HG03469 (cell line): ENCODE measurements around the gene ETV6.
"Not testable (repeated sequence)": the region's sequence is repeated elsewhere in the genome, so short reads cannot be mapped to it uniquely, and the experiment has no call there.

Source experiments
- ATAC-seq: cut with Tn5 transposase; IDR thresholded peaks from one replicate; pipeline ENCODE4 v1.9.1; 2021; ENCODE audit warnings: mild to moderate bottlenecking, moderate library complexity, moderate number of reproducible peaks; ENCODE audit not compliant: unreplicated experiment

The ETV6 gene

GRCh38 chr12:11897923-11898322 lies 248.4 kb downstream of the ETV6 start:
- no peak for ATAC-seq

- ATAC-seq, result no peak
Measured at GRCh38 chr12:11901701-11902524, 252.4 kb downstream of the ETV6 start.

GRCh38 chr12:11902525-11902875 lies 253.0 kb downstream of the ETV6 start:
- no peak for ATAC-seq

- ATAC-seq, result no peak
Measured at GRCh38 chr12:11904124-11904523, 254.7 kb downstream of the ETV6 start.

GRCh38 chr12:11905534-11905933 lies 256.1 kb downstream of the ETV6 start:
- ATAC-seq, result no peak

GRCh38 chr12:11906286-11906935 lies 256.9 kb downstream of the ETV6 start:
- ATAC-seq, result no peak

- ATAC-seq, result no peak
Measured at GRCh38 chr12:11907625-11908024, 258.2 kb downstream of the ETV6 start.

GRCh38 chr12:11909406-11909805 lies 259.9 kb downstream of the ETV6 start:
- ATAC-seq, result not testable (repeated sequence)

GRCh38 chr12:11916113-11916512 lies 266.6 kb downstream of the ETV6 start:
- ATAC-seq, result no peak

- no peak for ATAC-seq
Measured at GRCh38 chr12:11916771-11917170, 267.3 kb downstream of the ETV6 start.

GRCh38 chr12:11917501-11917900 lies 268.0 kb downstream of the ETV6 start:
- no peak for ATAC-seq

- no peak for ATAC-seq
Measured at GRCh38 chr12:11920231-11920630, 270.8 kb downstream of the ETV6 start.

GRCh38 chr12:11922361-11922760 lies 272.9 kb downstream of the ETV6 start:
- no peak for ATAC-seq

GRCh38 chr12:11923067-11923466 lies 273.6 kb downstream of the ETV6 start:
- no peak for ATAC-seq

GRCh38 chr12:11927286-11927935 lies 277.9 kb downstream of the ETV6 start:
- no peak for ATAC-seq

GRCh38 chr12:11929714-11930113 lies 280.2 kb downstream of the ETV6 start:
- no peak for ATAC-seq

GRCh38 chr12:11939223-11939622 lies 289.7 kb downstream of the ETV6 start:
- no peak for ATAC-seq

GRCh38 chr12:11941606-11942337 lies 292.3 kb downstream of the ETV6 start:
- ATAC-seq, result no peak

GRCh38 chr12:11943919-11944700 lies 294.6 kb downstream of the ETV6 start:
- no peak for ATAC-seq
